Brain microvascular endothelial cell (primary cell): Measurements from ENCODE around the gene CHKB.

Source experiments
- DNase-seq: peaks from one replicate; pipeline ENCODE4 v3.0.0-alpha.2; 2020
- H3K27ac ChIP-seq: fragments of 250-450 bp; sonication (Bioruptor Pico); 2 replicates; pipeline ENCODE4 v1.5.1; 2020; ENCODE audit warnings: mild to moderate bottlenecking, moderate library complexity
- H3K27me3 ChIP-seq: fragments of 250-450 bp; sonication (Bioruptor Pico); replicated peaks from 2 replicates; pipeline ENCODE4 v1.5.1; 2020; ENCODE audit warnings: mild to moderate bottlenecking
- H3K36me3 ChIP-seq: fragments of 250-450 bp; sonication (Bioruptor Pico); replicated peaks from 2 replicates; pipeline ENCODE4 v1.5.1; 2020; ENCODE audit warnings: mild to moderate bottlenecking
- H3K4me3 ChIP-seq: 2 replicates; pipeline ENCODE4 v1.5.1; 2011; ENCODE audit warnings: low read depth, mild to moderate bottlenecking, control low read depth, low read length, moderate library complexity
- in situ Hi-C: cut with HindIII; loops from 2 replicates; pipeline ENCODE4 v1.10.0; 2017; ENCODE audit warnings: low sequenced_read_pairs, low pct_ligation_motif_present
- TF ChIP-seq, protein P1 (sequence below): IDR thresholded peaks from 2 replicates; pipeline ENCODE4 v1.5.1; 2011; ENCODE audit warnings: low read depth, mild to moderate bottlenecking, moderate library complexity, low read length, control low read depth, inconsistent platforms; ENCODE audit errors: missing control alignments

CHKB gene

DNA sequence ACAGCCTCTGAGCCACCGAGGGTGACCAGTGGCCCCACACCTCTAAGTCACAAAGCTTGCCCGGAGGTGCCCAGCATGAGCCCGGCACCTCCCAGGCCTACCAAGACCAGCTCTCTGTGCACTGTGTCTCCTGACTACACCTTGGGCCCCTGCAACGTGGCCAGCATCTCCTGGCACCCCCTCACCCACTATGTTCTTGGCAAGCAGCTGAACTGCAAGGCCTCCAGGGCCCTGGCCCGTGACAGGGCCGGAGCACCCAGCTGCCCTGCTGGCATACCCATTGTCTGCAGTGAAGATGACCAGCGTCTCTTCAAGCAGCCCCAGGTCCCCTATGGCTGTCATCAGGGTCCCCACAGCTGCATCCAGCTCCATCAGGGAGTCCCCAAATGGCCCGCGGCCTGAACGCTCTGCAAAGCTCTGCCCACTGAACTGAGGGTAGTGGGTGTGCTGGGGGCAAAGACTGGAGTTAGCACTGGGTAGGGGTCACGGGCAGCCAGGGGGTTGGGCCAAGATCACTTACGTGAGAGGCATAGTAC, 43.7 kb upstream of the CHKB start:
- no peak overlapping the region for H3K4me3 ChIP-seq
- no peak for DNase-seq
- H3K36me3 ChIP-seq, result no peaks in the 10 kb centered on the region
- H3K27ac ChIP-seq, result no peak overlapping the region
- H3K27me3 ChIP-seq, result no peaks in the 10 kb centered on the region
- TF ChIP-seq, protein P1, sequence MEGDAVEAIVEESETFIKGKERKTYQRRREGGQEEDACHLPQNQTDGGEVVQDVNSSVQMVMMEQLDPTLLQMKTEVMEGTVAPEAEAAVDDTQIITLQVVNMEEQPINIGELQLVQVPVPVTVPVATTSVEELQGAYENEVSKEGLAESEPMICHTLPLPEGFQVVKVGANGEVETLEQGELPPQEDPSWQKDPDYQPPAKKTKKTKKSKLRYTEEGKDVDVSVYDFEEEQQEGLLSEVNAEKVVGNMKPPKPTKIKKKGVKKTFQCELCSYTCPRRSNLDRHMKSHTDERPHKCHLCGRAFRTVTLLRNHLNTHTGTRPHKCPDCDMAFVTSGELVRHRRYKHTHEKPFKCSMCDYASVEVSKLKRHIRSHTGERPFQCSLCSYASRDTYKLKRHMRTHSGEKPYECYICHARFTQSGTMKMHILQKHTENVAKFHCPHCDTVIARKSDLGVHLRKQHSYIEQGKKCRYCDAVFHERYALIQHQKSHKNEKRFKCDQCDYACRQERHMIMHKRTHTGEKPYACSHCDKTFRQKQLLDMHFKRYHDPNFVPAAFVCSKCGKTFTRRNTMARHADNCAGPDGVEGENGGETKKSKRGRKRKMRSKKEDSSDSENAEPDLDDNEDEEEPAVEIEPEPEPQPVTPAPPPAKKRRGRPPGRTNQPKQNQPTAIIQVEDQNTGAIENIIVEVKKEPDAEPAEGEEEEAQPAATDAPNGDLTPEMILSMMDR, result no peak
- in situ Hi-C loops, result no loop called here

DNA sequence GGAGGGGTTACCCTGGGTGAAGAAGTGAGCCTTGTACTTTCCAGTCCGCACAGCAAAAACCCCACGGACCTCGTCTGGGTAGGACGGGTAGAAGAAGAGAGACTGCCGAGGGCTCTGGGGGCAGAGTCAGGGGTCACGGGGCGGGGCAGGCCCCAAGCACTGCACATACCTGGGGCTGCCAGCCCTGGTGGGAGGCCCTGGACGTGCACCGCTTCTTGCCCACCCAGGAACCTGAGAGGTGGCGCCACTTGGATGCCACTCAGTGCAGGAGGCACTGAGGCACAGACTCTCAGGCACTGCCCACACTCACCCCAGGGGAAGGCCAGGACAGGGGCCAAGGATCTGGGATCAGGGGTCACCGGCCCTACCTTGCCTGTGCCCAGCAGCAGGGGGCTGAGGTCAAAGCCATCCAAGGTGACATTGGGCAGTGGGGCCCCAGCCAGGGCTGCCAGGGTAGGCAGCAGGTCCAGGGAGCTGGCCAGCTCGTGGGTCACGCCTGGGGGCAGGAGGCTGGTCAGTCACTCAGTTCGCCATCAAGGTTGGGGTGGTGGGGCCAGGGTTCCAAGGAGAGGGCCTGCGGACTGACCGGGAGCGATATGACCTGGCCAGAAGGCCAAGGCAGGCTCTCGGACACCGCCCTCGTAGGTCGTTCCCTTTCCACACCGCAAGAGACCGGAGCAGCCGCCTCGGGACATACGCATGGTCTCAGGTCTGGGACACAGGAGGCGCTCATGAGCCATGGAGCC, 43.1 kb upstream of the CHKB start:
- Histone ChIP-seq H3K27me3 (no peaks in the 10 kb centered on the region), H3K36me3 (no peaks in the 10 kb centered on the region), H3K27ac (no peak overlapping the region), H3K4me3 (no peak overlapping the region)
- in situ Hi-C loops, result no loop called here
- TF ChIP-seq, protein P1, result peak; percentile 16
- no peak for DNase-seq

DNA sequence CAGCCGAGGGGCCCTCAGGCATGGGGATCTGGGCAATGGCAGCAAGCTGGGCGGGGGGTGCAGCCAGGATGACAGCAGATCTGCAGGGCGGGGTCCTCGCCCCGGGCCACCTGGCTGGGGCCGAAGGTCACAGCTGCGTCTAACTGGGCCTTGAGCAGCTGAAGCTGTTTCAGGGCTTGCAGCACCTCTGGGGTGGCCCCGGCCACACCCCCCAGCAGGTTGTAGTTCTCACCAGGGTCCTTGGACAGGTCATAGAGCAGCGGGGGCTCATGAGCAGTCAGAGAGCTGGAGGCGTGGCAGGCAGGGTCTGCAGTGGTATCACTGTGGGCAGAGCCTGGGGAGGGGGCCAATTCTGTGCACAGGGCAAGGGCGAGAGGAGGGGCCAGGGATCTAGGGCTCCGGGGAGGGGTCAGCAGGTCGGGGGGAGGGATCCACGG, 42.5 kb upstream of the CHKB start:
- TF ChIP-seq, protein P1, result no peak
- in situ Hi-C loops, result no loop called here
- DNase-seq, result no peak
- H3K36me3 ChIP-seq, result no peaks in the 10 kb centered on the region
- H3K4me3 ChIP-seq, result no peak overlapping the region
- H3K27me3 ChIP-seq, result no peaks in the 10 kb centered on the region
- no peak overlapping the region for H3K27ac ChIP-seq

- TF ChIP-seq, protein P1, result no peak
- Histone ChIP-seq H3K36me3 (no peaks in the 10 kb centered on the region), H3K27me3 (no peaks in the 10 kb centered on the region), H3K27ac (no peak overlapping the region), H3K4me3 (no peak overlapping the region)
- in situ Hi-C loops, result no loop called here
- DNase-seq, result no peak
Measured at GRCh38 chr22:50624347-50625130, 41.9 kb upstream of the CHKB start.

DNA sequence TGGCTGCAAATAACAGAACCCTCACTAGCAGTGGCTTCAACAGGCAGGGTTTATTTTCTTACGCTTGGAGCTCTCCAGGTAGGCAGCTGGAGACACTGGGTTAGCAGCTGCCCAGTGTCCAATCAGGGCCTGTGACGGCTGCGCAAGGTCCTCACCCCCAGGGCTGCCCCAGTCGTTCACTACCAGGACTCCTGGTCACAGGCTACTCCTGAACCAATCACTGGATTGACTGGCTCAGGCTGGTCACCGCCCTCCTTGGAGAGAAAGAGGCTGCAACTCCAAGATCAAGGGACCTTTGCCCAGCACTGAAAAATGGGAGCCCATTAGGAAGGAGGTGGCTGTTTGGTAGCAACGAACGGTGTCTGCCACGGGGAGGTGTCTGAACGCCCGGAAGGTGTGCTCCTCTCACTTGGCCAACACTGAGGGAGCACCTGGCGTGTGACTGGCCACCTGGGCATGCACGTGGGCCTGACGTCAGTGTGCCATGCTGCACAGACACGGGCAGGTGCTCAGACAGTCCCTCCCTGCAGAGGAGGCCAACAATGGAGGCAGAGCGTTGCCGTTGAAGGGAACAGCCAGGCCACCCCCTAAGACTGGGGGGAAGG, 40.2 kb upstream of the CHKB start:
- H3K27me3 ChIP-seq, result no peaks in the 10 kb centered on the region
- in situ Hi-C loops, result no loop called here
- H3K36me3 ChIP-seq, result no peaks in the 10 kb centered on the region
- TF ChIP-seq, protein P1, result no peak
- H3K4me3 ChIP-seq, result no peak overlapping the region
- no peak overlapping the region for H3K27ac ChIP-seq
- DNase-seq, result no peak
